T follicular helper cell (primary cell): ENCODE measurements around the gene NCEH1.
"Not testable (repeated sequence)": the region's sequence is repeated elsewhere in the genome, so short reads cannot be mapped to it uniquely, and the experiment has no call there.

Experiments
- DNase-seq: peaks from one replicate; pipeline ENCODE4 v3.0.0-alpha.2; 2020; ENCODE audit warnings: low read depth
- total RNA-seq, 2 experiments: gene quantifications; one replicate each; lab custom pipeline; 2026; lab: John Stamatoyannopoulos, UW

The NCEH1 gene
- total RNA-seq = 5.8 to 7.3 reads per million in 2 experiments

- peak; percentile 31 for DNase-seq
Observed at GRCh38 chr3:172710664-172711453, at the start of gene NCEH1. Gene NCEH1, minus strand, starts transcription at chr3:172711067. Its CDS starts 83 bp downstream, at chr3:172710984.

- DNase-seq = not testable (repeated sequence)
Observed at GRCh38 chr3:172760416-172760815, 49.5 kb upstream of the NCEH1 start.

- no peak for DNase-seq
Observed at GRCh38 chr3:172753125-172753524, 42.3 kb upstream of the NCEH1 start.

GRCh38 chr3:172752651-172753050, 41.8 kb upstream of the NCEH1 start:
- no peak for DNase-seq

- DNase-seq = no peak
Observed at GRCh38 chr3:172751175-172751704, 40.4 kb upstream of the NCEH1 start.

- peak; percentile 97 for DNase-seq
Observed at GRCh38 chr3:172750368-172751174, 39.7 kb upstream of the NCEH1 start, which contains the start of gene ECT2. Gene ECT2, plus strand, starts transcription at chr3:172750726. Its CDS starts 3,805 bp downstream, at chr3:172754531.

GRCh38 chr3:172750069-172750367, 39.2 kb upstream of the NCEH1 start:
- DNase-seq = no peak

GRCh38 chr3:172749230-172749965, 38.5 kb upstream of the NCEH1 start:
- DNase-seq = no peak

- no peak for DNase-seq
Observed at GRCh38 chr3:172746475-172746874, 35.6 kb upstream of the NCEH1 start.

GRCh38 chr3:172739462-172739861, 28.6 kb upstream of the NCEH1 start:
- no peak for DNase-seq

GRCh38 chr3:172735014-172735413, 24.1 kb upstream of the NCEH1 start:
- no peak for DNase-seq

GRCh38 chr3:172726380-172726779, 15.5 kb upstream of the NCEH1 start:
- DNase-seq = no peak

GRCh38 chr3:172722536-172723040, 11.7 kb upstream of the NCEH1 start:
- DNase-seq = not testable (repeated sequence)

- DNase-seq = no peak
Observed at GRCh38 chr3:172717493-172718088, 6.7 kb upstream of the NCEH1 start.

GRCh38 chr3:172716476-172716875, 5.6 kb upstream of the NCEH1 start:
- DNase-seq = no peak

- DNase-seq = no peak
Observed at GRCh38 chr3:172713316-172713715, 2.4 kb upstream of the NCEH1 start.

- DNase-seq = no peak
Observed at GRCh38 chr3:172711454-172711795, 558 bp upstream of the NCEH1 start.

GRCh38 chr3:172709774-172710663, 848 bp downstream of the NCEH1 start:
- no peak for DNase-seq

- no peak for DNase-seq
Observed at GRCh38 chr3:172708921-172709773, 1.7 kb downstream of the NCEH1 start.

- no peak for DNase-seq
Observed at GRCh38 chr3:172707967-172708366, 2.9 kb downstream of the NCEH1 start.
